Endodermal cell (in vitro differentiated cells): ENCODE measurements around the gene EIF5A. TPM values are rescaled to one million over a fixed set of nuclear protein-coding genes. Genes with fewer than 3 reads are reported as not detected.

Experiments used
- DNase-seq: peaks from one replicate; pipeline ENCODE4 v3.0.0-alpha.2; 2017
- H3K27ac ChIP-seq: 2 replicates; pipeline ENCODE4 v1.5.1; 2013; ENCODE audit warnings: mild to moderate bottlenecking, low read depth, low read length, moderate library complexity
- H3K27me3 ChIP-seq: 2 replicates; pipeline ENCODE4 v1.6.1; 2013; ENCODE audit warnings: mild to moderate bottlenecking, low read length, moderate library complexity; ENCODE audit not compliant: insufficient read depth, control insufficient read depth, poor library complexity, severe bottlenecking
- H3K36me3 ChIP-seq: 2 replicates; pipeline ENCODE4 v1.7.0; 2013; ENCODE audit warnings: mild to moderate bottlenecking, low read length, moderate library complexity; ENCODE audit not compliant: control insufficient read depth, insufficient read depth
- H3K4me1 ChIP-seq: one replicate; pipeline ENCODE4 v1.7.0; 2013; ENCODE audit warnings: low read length; ENCODE audit not compliant: control insufficient read depth, insufficient read depth
- H3K4me3 ChIP-seq: 2 replicates; pipeline ENCODE4 v1.5.1; 2013; ENCODE audit warnings: mild to moderate bottlenecking, low read length, moderate library complexity
- H3K9ac ChIP-seq: 2 replicates; pipeline ENCODE4 v1.6.1; 2013; ENCODE audit warnings: mild to moderate bottlenecking, low read length, moderate library complexity; ENCODE audit not compliant: poor library complexity, severe bottlenecking; ENCODE audit errors: extremely low read depth
- H3K9me3 ChIP-seq: 2 replicates; pipeline ENCODE4 v1.6.1; 2013; ENCODE audit warnings: mild to moderate bottlenecking, low read length, moderate library complexity; ENCODE audit not compliant: control insufficient read depth
- H3K27ac Mint-ChIP-seq: 2 replicates; pipeline ENCODE4 v1.8.0; 2020; ENCODE audit warnings: mixed read lengths
- H3K27me3 Mint-ChIP-seq: 2 replicates; pipeline ENCODE4 v1.8.0; 2021; ENCODE audit warnings: mild to moderate bottlenecking, mixed read lengths; ENCODE audit not compliant: insufficient read depth
- H3K36me3 Mint-ChIP-seq: 2 replicates; pipeline ENCODE4 v1.8.0; 2020; ENCODE audit warnings: low read depth, mixed read lengths
- H3K4me1 Mint-ChIP-seq: 2 replicates; pipeline ENCODE4 v1.8.0; 2020; ENCODE audit warnings: mixed read lengths
- H3K4me3 Mint-ChIP-seq: 2 replicates; pipeline ENCODE4 v1.8.0; 2020; ENCODE audit warnings: mild to moderate bottlenecking, moderate library complexity, mixed read lengths
- H3K9me3 Mint-ChIP-seq: 2 replicates; pipeline ENCODE4 v1.8.0; 2020; ENCODE audit warnings: mild to moderate bottlenecking, mixed read lengths
- CTCF ChIP-seq: fragments of 200-600 bp; sonication (generic); conservative IDR thresholded peaks from 2 replicates; pipeline ENCODE4 v1.5.0; 2021; ENCODE audit warnings: antibody characterized with exemption, mild to moderate bottlenecking
- WGBS, 2 experiments: methylation state at CpG; one replicate each; pipeline versions ENCODE4 v1.1.5 to v1.1.7; 2013; ENCODE audit warnings: missing lambda C conversion rate in 2 of 2, mixed read lengths in 1 of 2; ENCODE audit not compliant: insufficient coverage in 1 of 2, insufficient read length in 1 of 2; 5-methylcytosine and 5-hydroxymethylcytosine counted together
- total RNA-seq, 2 donors: library from RNA; stranded (reverse); fragmentation: NEBNext Ultra II Directional in 1 of 2; extraction: Animal tissue kit (Norgen Biotek cat#: 25700) in 1 of 2; gene quantifications; 2 replicates in 1 of 2; 3 replicates in 1 of 2; pipeline ENCODE4 v1.2.1, GENCODE V29; 2021

Gene EIF5A
- total RNA-seq, 2 donors from 2014 or later, result 488 to 556 TPM

GRCh38 chr17:7356756-7357155, 49.3 kb downstream of the EIF5A start:
- Mint-ChIP-seq H3K4me3 (no peak overlapping the region), H3K4me1 (peaks cover 6% of the 10 kb centered on the region), H3K27ac (no peak overlapping the region), H3K36me3 (no peaks in the 10 kb centered on the region), H3K9me3 (no peaks in the 10 kb centered on the region), H3K27me3 (peaks cover 24% of the 10 kb centered on the region)
- H3K4me1 ChIP-seq, result peaks cover 5% of the 10 kb centered on the region
- WGBS, 2 experiments, result 90 to 93% methylated on average over 3 to 8 of the region's 8 CpGs
- no peaks in the 10 kb centered on the region for H3K36me3 ChIP-seq
- DNase-seq, result no peak
- no peak overlapping the region for H3K27ac ChIP-seq
- no peaks in the 10 kb centered on the region for H3K27me3 ChIP-seq
- H3K9ac ChIP-seq, result no peak overlapping the region
- no peaks in the 10 kb centered on the region for H3K9me3 ChIP-seq
- no peak for TF ChIP-seq CTCF
- H3K4me3 ChIP-seq, result no peak overlapping the region

GRCh38 chr17:7357381-7357780, 50.0 kb downstream of the EIF5A start:
- H3K4me3 Mint-ChIP-seq, result no peak overlapping the region
- no peaks in the 10 kb centered on the region for H3K36me3 Mint-ChIP-seq
- Histone ChIP-seq H3K27me3 (no peaks in the 10 kb centered on the region), H3K9me3 (no peaks in the 10 kb centered on the region), H3K4me3 (no peak overlapping the region), H3K9ac (no peak overlapping the region), H3K27ac (no peak overlapping the region), H3K36me3 (no peaks in the 10 kb centered on the region), H3K4me1 (peaks cover 5% of the 10 kb centered on the region)
- peaks cover 24% of the 10 kb centered on the region for H3K27me3 Mint-ChIP-seq
- no peaks in the 10 kb centered on the region for H3K9me3 Mint-ChIP-seq
- H3K27ac Mint-ChIP-seq, result no peak overlapping the region
- TF ChIP-seq CTCF, result no peak
- DNase-seq, result no peak
- 89 to 100% methylated on average over 1 to 2 of the region's 2 CpGs for WGBS, 2 experiments
- peaks cover 5% of the 10 kb centered on the region for H3K4me1 Mint-ChIP-seq

GRCh38 chr17:7361906-7362305, 54.5 kb downstream of the EIF5A start:
- Histone ChIP-seq H3K27me3 (no peaks in the 10 kb centered on the region), H3K9ac (no peak overlapping the region), H3K4me3 (no peak overlapping the region), H3K9me3 (no peaks in the 10 kb centered on the region), H3K36me3 (no peaks in the 10 kb centered on the region), H3K27ac (no peak overlapping the region), H3K4me1 (no peaks in the 10 kb centered on the region)
- TF ChIP-seq CTCF, result no peak
- no peaks in the 10 kb centered on the region for H3K4me1 Mint-ChIP-seq
- no peak for DNase-seq
- 91% methylated on average over 3 of the region's 3 CpGs; no CpG with 5 or more reads in 1 of the 2 experiments for WGBS, 2 experiments
- no peaks in the 10 kb centered on the region for H3K9me3 Mint-ChIP-seq
- H3K27me3 Mint-ChIP-seq, result peaks cover 13% of the 10 kb centered on the region
- no peaks in the 10 kb centered on the region for H3K36me3 Mint-ChIP-seq
- H3K4me3 Mint-ChIP-seq, result no peak overlapping the region
- no peak overlapping the region for H3K27ac Mint-ChIP-seq

Other genes with a start within 250 kb of the EIF5A start
- not detected for gene CLEC10A, start 227.4 kb upstream of the EIF5A start, total RNA-seq
- gene ASGR2, start 192.8 kb upstream of the EIF5A start, total RNA-seq, result under 1 TPM in 1 of 2 donors, not detected in 1; 0.44 TPM
- 10 to 100 TPM in 1 of 2 donors, 1 to 10 TPM in 1; 6.8 to 14.2 TPM for gene ASGR1, start 128.3 kb upstream of the EIF5A start, total RNA-seq
- 10 to 100 TPM; 35.1 to 68.5 TPM for gene DLG4, start 87.8 kb upstream of the EIF5A start, total RNA-seq
- gene ACADVL, start 87.7 kb upstream of the EIF5A start, total RNA-seq, result 100 to 1,000 TPM; 337 to 459 TPM
- gene DVL2, start 73.1 kb upstream of the EIF5A start, total RNA-seq, result 100 to 1,000 TPM in 1 of 2 donors, 10 to 100 TPM in 1; 98.2 to 116 TPM
- 10 to 100 TPM; 67.3 to 71.6 TPM for gene PHF23, start 68.2 kb upstream of the EIF5A start, total RNA-seq
- gene GABARAP, start 65.2 kb upstream of the EIF5A start, total RNA-seq, result 100 to 1,000 TPM; 264 to 317 TPM
- 100 to 1,000 TPM; 123 to 125 TPM for gene CTDNEP1, start 55.9 kb upstream of the EIF5A start, total RNA-seq
- gene ELP5, start 55.4 kb upstream of the EIF5A start, total RNA-seq, result 10 to 100 TPM; 45.3 to 68.0 TPM
- 100 to 1,000 TPM; 142 to 149 TPM for gene CLDN7, start 45.1 kb upstream of the EIF5A start, total RNA-seq
- 1 to 10 TPM; 2.2 to 5.4 TPM for gene SLC2A4, start 25.9 kb upstream of the EIF5A start, total RNA-seq
- gene YBX2, start 13.0 kb upstream of the EIF5A start, total RNA-seq, result 10 to 100 TPM in 1 of 2 donors, 1 to 10 TPM in 1; 6.6 to 15.9 TPM
- 10 to 100 TPM; 43.6 to 47.2 TPM for gene GPS2, start 7.7 kb downstream of the EIF5A start, total RNA-seq
- gene NEURL4, start 21.7 kb downstream of the EIF5A start, total RNA-seq, result 10 to 100 TPM; 51.3 to 52.7 TPM
- 1 to 10 TPM; 4.5 to 8.4 TPM for gene ACAP1, start 28.9 kb downstream of the EIF5A start, total RNA-seq
- gene KCTD11, start 44.5 kb downstream of the EIF5A start, total RNA-seq, result 1 to 10 TPM; 7.1 to 8.4 TPM
- not detected for gene TMEM95, start 47.5 kb downstream of the EIF5A start, total RNA-seq
- 10 to 100 TPM; 11.0 to 11.7 TPM for gene TNK1, start 73.5 kb downstream of the EIF5A start, total RNA-seq
- gene PLSCR3, start 86.9 kb downstream of the EIF5A start, total RNA-seq, result 10 to 100 TPM; 21.0 to 26.2 TPM
- 100 to 1,000 TPM; 133 to 175 TPM for gene TMEM256, start 96.5 kb downstream of the EIF5A start, total RNA-seq
- gene NLGN2, start 100.2 kb downstream of the EIF5A start, total RNA-seq, result 100 to 1,000 TPM in 1 of 2 donors, 10 to 100 TPM in 1; 78.5 to 121 TPM
- under 1 TPM; 0.46 to 0.49 TPM for gene SPEM1, start 112.7 kb downstream of the EIF5A start, total RNA-seq
- not detected for gene SPEM2, start 118.0 kb downstream of the EIF5A start, total RNA-seq
- not detected for gene SPEM3, start 121.2 kb downstream of the EIF5A start, total RNA-seq
- gene TMEM102, start 127.8 kb downstream of the EIF5A start, total RNA-seq, result 1 to 10 TPM; 6.5 to 8.6 TPM
- gene FGF11, start 131.9 kb downstream of the EIF5A start, total RNA-seq, result 1 to 10 TPM; 4.0 to 8.8 TPM
- gene CHRNB1, start 137.4 kb downstream of the EIF5A start, total RNA-seq, result 10 to 100 TPM in 1 of 2 donors, 1 to 10 TPM in 1; 8.7 to 11.6 TPM
- 10 to 100 TPM; 18.8 to 25.5 TPM for gene ZBTB4, start 172.0 kb downstream of the EIF5A start, total RNA-seq
- gene SLC35G6, start 173.8 kb downstream of the EIF5A start, total RNA-seq, result under 1 TPM in 1 of 2 donors, not detected in 1; 0.33 TPM
- 100 to 1,000 TPM; 129 to 189 TPM for gene POLR2A, start 176.7 kb downstream of the EIF5A start, total RNA-seq
- gene TNFSF12, start 241.4 kb downstream of the EIF5A start, total RNA-seq, result 1 to 10 TPM; 8.3 to 8.4 TPM